Spinal cord (tissue), 10 donors: ENCODE data around the gene TSPAN18. TPM values are rescaled to one million over a fixed set of nuclear protein-coding genes. Genes with fewer than 3 reads are reported as not detected.

Source experiments
- DNase-seq, 6 donors: peaks; one replicate each; pipeline versions ENCODE4 v3.0.0 to v3.0.0-alpha.2; 2013 to 2015; ENCODE audit warnings: low spot score in 6 of 6, low read depth in 4 of 6
- H3K27ac ChIP-seq: one replicate; pipeline ENCODE4 v1.5.1; 2013; ENCODE audit warnings: low read depth, low read length, control low read depth
- H3K27me3 ChIP-seq: one replicate; pipeline ENCODE4 v1.6.1; 2013; ENCODE audit warnings: low read length; ENCODE audit not compliant: control insufficient read depth, insufficient read depth
- H3K36me3 ChIP-seq: one replicate; pipeline ENCODE4 v1.6.1; 2013; ENCODE audit warnings: low read length; ENCODE audit not compliant: control insufficient read depth, insufficient read depth
- H3K4me1 ChIP-seq: one replicate; pipeline ENCODE4 v1.6.1; 2013; ENCODE audit warnings: low read length; ENCODE audit not compliant: control insufficient read depth, insufficient read depth
- H3K4me3 ChIP-seq: one replicate; pipeline ENCODE4 v1.5.1; 2013; ENCODE audit warnings: low read depth, low read length, control low read depth
- H3K9me3 ChIP-seq: one replicate; pipeline ENCODE4 v1.6.1; 2013; ENCODE audit warnings: low read length; ENCODE audit not compliant: control insufficient read depth, insufficient read depth
- WGBS: methylation state at CpG from one replicate; pipeline ENCODE4 v1.1.5; 2013; ENCODE audit warnings: missing lambda C conversion rate; ENCODE audit not compliant: insufficient coverage; 5-methylcytosine and 5-hydroxymethylcytosine counted together
- polyA plus RNA-seq, 2 donors: library from polyadenylated mRNA; unstranded; fragments of 120-200 nt; gene quantifications; one replicate each; pipeline ENCODE4 v1.2.1, GENCODE V29; 2013; ENCODE audit not compliant: insufficient read length in 2 of 2
- total RNA-seq, 2 donors: library from RNA; depleted of rRNA in 1 of 2; stranded (reverse); fragments of 120-200 nt in 1 of 2; fragments of >200 nt in 1 of 2; gene quantifications; one replicate each; pipeline versions ENCODE4 v1.2.3 to v1.2.4, GENCODE V29; 2013 to 2014
- donor health status: healthy.

TSPAN18 gene
- total and polyA plus RNA-seq, 4 donors: 23.3 to 87.2 (median 60.9) TPM

DNA sequence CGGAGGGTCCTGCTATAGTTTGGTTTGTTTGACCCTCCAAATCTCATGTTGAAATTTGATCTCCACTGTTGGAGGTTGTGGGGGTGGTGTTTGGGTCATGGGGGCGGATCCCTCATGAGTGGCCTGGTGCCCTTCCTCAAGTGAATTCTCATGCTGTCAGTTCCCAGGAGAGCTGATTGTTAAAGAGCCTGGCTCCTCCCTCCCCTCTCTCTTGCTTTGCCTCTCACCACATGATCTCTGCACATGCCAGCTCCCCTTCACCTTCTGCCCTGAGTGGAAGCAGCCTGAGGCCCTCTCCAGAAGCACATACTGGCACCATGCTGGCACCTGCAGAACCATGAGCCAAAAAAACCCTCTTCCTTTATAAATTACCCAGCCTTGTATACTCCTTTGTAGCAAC, 7.1 kb downstream of the TSPAN18 start:
- no peaks in the 10 kb centered on the region for H3K9me3 ChIP-seq
- H3K27ac ChIP-seq: no peak overlapping the region
- no peaks in the 10 kb centered on the region for H3K27me3 ChIP-seq
- peaks cover 38% of the 10 kb centered on the region for H3K4me1 ChIP-seq
- H3K36me3 ChIP-seq: peaks cover 2% of the 10 kb centered on the region
- WGBS: 60% methylated on average over 1 of the region's 2 CpGs
- H3K4me3 ChIP-seq: no peak overlapping the region
- no peak for DNase-seq

DNA sequence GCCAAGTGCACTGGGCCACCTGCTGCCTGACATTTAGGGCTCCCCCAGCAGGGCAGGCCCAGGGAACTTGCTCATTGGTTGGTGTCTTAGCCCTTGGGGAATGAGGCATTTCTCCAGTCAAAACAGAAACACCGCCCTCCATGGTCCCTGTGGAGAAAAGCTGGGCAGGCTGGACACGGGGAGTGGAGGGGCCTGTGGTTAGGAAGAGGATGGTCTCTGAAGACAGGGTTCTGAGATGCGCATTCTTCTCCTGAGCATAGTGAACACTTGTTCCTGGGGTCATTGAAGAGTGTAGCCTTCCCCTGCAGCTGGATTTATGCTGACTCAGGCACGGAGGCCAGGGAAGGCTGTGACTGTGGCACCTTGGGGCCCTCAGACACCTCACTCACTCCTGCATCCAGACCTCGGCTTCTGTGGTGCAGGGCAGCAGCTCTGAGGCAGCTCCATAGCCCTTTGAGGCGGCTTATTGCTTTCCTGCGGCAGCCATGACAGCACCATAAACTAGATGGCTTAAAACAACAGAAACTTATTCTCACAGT, 8.2 kb downstream of the TSPAN18 start:
- no peaks in the 10 kb centered on the region for H3K9me3 ChIP-seq
- peaks cover 36% of the 10 kb centered on the region for H3K4me1 ChIP-seq
- no peak for DNase-seq
- no peaks in the 10 kb centered on the region for H3K27me3 ChIP-seq
- 51% methylated on average over 4 of the region's 7 CpGs for WGBS
- H3K36me3 ChIP-seq: peaks cover 2% of the 10 kb centered on the region
- peak overlapping the region; percentile 27 for H3K27ac ChIP-seq
- no peak overlapping the region for H3K4me3 ChIP-seq

DNA sequence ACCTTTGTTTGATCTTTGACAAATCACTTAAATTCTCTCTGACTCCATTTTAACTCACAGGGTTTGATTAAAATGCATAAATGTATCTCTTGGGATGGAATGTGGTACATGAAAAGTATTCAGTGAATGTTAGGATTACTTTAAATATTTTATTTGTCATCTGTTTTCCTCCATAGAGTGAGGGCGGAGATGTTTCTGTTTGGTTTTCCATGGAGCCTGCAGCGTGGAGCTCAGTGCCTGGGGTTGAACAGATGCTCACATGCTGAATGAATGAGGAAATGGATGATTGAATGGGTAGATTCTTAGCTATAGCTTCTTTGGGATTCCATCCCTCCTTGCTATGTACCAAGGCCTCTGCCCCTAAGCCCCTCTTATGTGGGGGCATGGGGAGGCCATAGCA, 10.0 kb downstream of the TSPAN18 start:
- Histone ChIP-seq H3K36me3 (peaks cover 6% of the 10 kb centered on the region), H3K4me1 (peaks cover 38% of the 10 kb centered on the region), H3K27ac (peak overlapping the region; percentile 9), H3K4me3 (no peak overlapping the region), H3K9me3 (no peaks in the 10 kb centered on the region), H3K27me3 (no peaks in the 10 kb centered on the region)
- DNase-seq: no peak
- WGBS: 60% methylated on average over 1 of the region's 2 CpGs

DNA sequence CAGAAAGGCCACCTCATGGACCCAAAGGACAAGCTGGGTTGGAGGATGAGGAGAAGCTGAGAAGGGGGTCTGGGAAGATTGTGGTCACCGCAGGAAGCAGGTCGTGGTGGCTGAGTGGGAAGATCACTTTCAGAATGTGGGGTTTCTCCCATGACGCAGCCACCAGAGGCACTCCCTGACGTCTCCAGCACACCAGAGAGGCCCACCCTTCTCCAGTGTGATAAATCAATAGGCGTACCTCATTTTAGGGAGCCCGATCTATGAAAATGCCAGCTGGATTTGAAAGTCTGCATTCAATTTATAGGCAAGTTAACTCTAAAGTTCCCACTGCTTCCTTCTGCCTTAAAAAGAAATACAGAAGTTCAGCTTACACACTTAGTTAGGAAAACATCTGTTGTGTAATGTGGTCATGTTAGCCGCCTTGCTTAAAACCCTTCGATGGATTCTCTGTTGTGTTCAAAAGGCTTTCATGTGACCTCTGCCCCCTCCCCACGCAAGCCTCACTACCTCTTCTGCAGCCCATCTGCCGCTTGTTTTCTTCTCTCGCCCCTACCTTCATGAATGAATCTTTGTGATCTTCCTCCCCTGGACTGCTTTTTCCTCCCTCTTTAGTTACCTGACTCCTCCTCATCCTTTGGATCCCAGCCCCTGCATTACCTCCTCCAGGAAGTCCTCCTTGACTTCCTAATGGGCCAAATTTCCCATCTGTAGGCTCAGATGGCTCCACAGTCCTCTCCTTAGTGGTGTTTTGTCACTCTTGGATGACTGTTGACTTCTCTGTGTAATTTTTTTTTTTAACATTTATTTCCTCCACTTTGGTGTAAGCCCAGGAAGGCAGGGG, 10.7 kb downstream of the TSPAN18 start:
- 86% methylated on average over 6 of the region's 11 CpGs for WGBS
- Histone ChIP-seq H3K27me3 (no peaks in the 10 kb centered on the region), H3K4me1 (peaks cover 36% of the 10 kb centered on the region), H3K9me3 (no peaks in the 10 kb centered on the region), H3K4me3 (no peak overlapping the region), H3K36me3 (peaks cover 6% of the 10 kb centered on the region), H3K27ac (peak overlapping the region; percentile 9)
- DNase-seq: no peak

DNA sequence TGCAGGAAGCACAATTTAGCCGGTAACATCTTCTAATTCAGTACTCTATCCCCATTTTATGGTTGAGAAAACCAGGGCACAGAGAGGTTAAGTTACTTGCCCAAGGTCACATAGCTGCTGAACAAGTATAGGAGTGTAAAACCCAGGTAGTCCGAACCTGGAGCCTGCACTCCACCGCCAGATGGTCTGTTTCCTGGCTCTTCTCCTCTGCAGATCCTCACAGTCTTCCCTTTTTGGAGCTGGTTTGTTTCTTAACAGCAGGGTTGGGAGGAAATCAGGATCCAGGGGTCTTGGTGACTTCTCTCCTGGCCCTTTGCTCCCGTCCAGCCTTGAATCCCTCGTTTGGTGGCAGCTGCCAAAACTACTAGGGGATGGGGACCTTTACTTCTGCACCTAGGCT, 12.0 kb downstream of the TSPAN18 start:
- DNase-seq: no peak
- H3K4me1 ChIP-seq: peaks cover 46% of the 10 kb centered on the region
- no peaks in the 10 kb centered on the region for H3K27me3 ChIP-seq
- WGBS: 80% methylated on average over 1 of the region's 5 CpGs
- H3K9me3 ChIP-seq: no peaks in the 10 kb centered on the region
- no peak overlapping the region for H3K27ac ChIP-seq
- H3K4me3 ChIP-seq: no peak overlapping the region
- H3K36me3 ChIP-seq: peaks cover 6% of the 10 kb centered on the region

DNA sequence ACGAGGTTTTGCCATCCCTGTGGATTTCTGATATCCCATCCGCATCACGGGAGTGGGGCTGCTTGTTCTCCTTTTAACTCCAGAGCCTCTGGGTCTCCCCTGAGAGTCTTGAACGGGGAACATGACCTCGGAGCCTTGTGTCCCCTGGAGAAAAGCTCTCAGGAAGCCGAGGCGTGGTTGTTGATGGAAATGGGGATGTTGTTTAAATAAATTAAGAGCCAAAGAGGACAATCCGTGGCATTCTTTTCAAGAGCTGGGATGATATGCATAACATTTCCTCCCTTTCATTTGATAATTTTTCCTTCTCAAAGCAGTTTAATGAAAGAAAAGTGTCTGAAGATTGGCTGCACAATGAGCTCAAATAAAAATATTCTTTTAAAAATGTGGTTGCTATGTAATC, 14.2 kb downstream of the TSPAN18 start:
- no peak overlapping the region for H3K4me3 ChIP-seq
- H3K9me3 ChIP-seq: no peaks in the 10 kb centered on the region
- peaks cover 6% of the 10 kb centered on the region for H3K36me3 ChIP-seq
- DNase-seq: peak in 1 of 6 donors; percentile 44
- peaks cover 41% of the 10 kb centered on the region for H3K4me1 ChIP-seq
- no peaks in the 10 kb centered on the region for H3K27me3 ChIP-seq
- peak overlapping the region; percentile 54 for H3K27ac ChIP-seq
- WGBS: 13% methylated on average over 2 of the region's 8 CpGs

DNA sequence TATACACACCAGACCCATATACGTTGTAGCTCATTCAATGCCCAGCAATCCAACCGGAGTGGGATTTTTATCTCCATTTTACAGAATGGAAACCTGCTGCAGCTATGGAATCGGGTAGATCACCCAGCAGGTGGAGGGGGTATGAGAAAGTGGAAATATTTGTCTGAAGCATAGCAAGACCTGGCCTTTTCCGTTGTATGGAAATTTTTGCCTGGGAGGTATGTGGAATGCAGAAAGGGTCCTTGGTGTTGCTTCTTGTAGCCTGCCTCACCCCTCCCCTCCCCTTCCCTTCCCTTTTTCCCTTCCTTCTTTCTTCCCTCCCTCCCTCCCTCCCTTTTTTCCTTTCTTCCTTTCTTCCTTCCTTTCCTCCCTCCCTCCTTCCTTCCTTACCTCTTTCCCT, 15.2 kb downstream of the TSPAN18 start:
- DNase-seq: no peak
- no peaks in the 10 kb centered on the region for H3K27me3 ChIP-seq
- H3K4me3 ChIP-seq: no peak overlapping the region
- H3K36me3 ChIP-seq: peaks cover 8% of the 10 kb centered on the region
- no peak overlapping the region for H3K27ac ChIP-seq
- H3K4me1 ChIP-seq: peaks cover 47% of the 10 kb centered on the region
- H3K9me3 ChIP-seq: no peaks in the 10 kb centered on the region
- WGBS: no CpG with 5 or more reads among the region's 4 CpGs

DNA sequence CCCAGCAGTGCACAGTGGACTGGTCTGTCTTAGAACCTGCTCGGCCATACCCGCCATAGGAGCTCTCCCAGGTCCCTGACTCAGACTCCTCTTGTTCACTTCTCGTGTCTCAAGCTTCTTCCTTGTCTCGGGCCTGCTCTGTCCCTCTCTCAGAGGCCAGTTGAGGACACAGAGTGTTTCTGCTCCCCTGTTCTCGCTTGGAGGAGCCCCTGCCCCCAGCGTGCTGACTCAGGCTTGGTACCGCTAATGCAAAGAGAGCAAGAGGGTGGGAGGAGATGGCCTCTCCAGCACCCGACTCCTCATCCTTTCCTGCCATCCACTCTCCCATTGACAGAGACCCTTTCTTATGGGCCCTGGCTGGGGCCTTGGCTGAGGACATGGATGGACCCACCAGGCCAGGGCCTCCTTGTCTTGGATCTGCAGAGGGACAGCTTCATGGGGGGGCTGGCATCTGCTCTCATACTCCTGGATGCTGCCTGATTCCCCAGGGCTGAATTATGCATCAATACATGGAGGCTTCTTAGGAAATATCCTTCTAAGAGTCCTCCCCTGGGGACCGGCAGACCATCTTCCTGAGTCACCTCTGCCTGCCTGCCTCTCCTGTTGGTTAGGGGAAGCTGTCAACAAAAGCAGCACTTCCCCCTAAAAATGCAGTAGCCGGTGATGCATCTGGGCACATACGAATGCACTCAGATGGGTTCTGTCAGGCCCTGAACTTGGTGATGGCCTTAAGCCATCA, 15.9 kb downstream of the TSPAN18 start:
- WGBS: 73% methylated on average over 10 of the region's 11 CpGs
- H3K27ac ChIP-seq: no peak overlapping the region
- no peaks in the 10 kb centered on the region for H3K9me3 ChIP-seq
- H3K4me1 ChIP-seq: peaks cover 54% of the 10 kb centered on the region
- peaks cover 8% of the 10 kb centered on the region for H3K36me3 ChIP-seq
- no peaks in the 10 kb centered on the region for H3K27me3 ChIP-seq
- DNase-seq: no peak
- H3K4me3 ChIP-seq: no peak overlapping the region

DNA sequence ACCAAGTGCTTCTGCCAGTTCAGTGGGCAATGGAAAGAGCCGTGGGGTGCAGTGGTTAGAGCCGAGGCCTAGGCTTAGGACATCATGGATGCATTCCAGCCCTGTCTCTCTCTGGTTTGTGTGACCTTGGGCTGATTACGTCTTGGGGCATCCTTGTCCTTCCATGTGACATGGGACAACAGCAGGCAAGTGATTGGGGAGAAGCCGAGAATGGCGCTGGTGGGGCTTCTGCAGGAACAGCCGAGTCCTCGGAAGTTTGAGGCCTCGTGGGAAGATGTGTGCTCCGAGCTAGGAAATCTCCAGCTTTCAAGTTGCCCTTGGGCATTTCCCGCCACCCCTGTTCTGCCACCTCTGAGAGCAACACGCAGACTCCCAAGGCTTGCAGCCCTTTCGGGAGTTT, 16.6 kb downstream of the TSPAN18 start:
- 82% methylated on average over 11 of the region's 12 CpGs for WGBS
- no peak overlapping the region for H3K27ac ChIP-seq

More for the DNA sequence above, 16.6 kb downstream of the TSPAN18 start:
- Histone ChIP-seq H3K27me3 (no peaks in the 10 kb centered on the region), H3K36me3 (peaks cover 6% of the 10 kb centered on the region), H3K4me3 (no peak overlapping the region), H3K9me3 (no peaks in the 10 kb centered on the region), H3K4me1 (peaks cover 55% of the 10 kb centered on the region)
- DNase-seq: no peak
